H1 (cell line): ENCODE measurements around the gene DIPK2B.

Experiments
- CTBP2 ChIP-seq: IDR thresholded peaks from 2 replicates; pipeline ENCODE4 v1.7.0; 2011; ENCODE audit warnings: borderline replicate concordance, mild to moderate bottlenecking, moderate library complexity, mixed read lengths, low read length; ENCODE audit not compliant: insufficient read depth, insufficient read length
- EP300 ChIP-seq, 2 experiments: IDR thresholded peaks; 1 replicate in 1 of 2; 2 replicates in 1 of 2; pipeline ENCODE4 v1.6.1; 2011 to 2012; ENCODE audit warnings: low read depth in 2 of 2, low read length in 2 of 2, mild to moderate bottlenecking in 2 of 2, borderline replicate concordance in 1 of 2, inconsistent platforms in 1 of 2, moderate library complexity in 1 of 2
- EZH2 ChIP-seq: fragments of 200-600 bp; sonication (generic); IDR thresholded peaks from 2 replicates; pipeline ENCODE4 v1.7.1; 2012; ENCODE audit warnings: low read depth, mild to moderate bottlenecking, moderate library complexity, low read length, inconsistent platforms; ENCODE audit not compliant: severe bottlenecking
- POLR2A ChIP-seq, 2 experiments: IDR thresholded peaks; 1 replicate in 1 of 2; 2 replicates in 1 of 2; pipeline ENCODE4 v1.6.1; 2011; ENCODE audit warnings: low read depth in 2 of 2, low read length in 2 of 2, mild to moderate bottlenecking in 2 of 2; ENCODE audit errors: control extremely low read depth in 1 of 2

DNA sequence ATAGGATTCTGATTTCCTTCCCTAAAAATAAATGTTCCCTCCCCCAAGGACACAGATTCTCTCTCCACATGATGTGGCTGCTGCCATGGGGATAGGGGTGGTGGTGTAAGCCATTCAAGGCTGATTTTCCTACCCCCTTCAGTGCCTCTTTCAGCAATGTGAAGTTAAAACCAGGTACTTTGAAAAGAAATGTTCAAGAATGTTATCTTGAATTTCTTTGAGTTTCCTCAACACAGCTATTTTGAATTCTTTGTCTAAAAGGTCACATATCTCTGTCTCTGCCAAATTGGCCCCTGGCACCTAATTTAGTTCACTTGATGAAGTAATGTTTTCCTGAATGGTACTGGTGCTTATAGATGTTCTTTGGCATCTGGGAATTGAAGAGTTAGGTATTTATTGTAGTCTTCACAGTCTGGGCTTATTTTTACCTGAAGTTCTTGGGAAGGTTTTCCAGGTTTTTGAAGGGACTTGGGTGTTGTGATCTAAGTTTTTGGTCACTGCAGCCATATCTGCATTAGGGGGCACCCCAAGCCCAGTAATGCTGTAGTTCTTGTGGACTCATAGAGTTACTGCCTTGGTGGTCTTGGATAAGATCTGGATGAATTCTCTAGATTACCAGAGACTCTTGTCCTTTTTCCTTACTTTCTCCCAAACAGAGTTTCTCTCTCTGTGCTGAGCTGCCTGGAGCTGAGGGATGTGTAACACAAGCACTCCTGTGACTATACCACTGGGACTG, 7.6 kb upstream of the DIPK2B start:
- TF ChIP-seq POLR2A (IDR thresholded peaks at IDR 0.05; ENCODE audit: control extremely low read depth in 1 of 2, low read depth in 2 of 2, low read length in 2 of 2) (no peak), CTBP2 (no peak), EP300 (IDR thresholded peaks at IDR 0.05; ENCODE audit: borderline replicate concordance in 1 of 2, low read depth in 2 of 2, low read length in 2 of 2) (no peak), EZH2 (no peak)
